DOHH2 (cell line): ENCODE data around the gene AVPR2.

Experiments used
- CTCF ChIP-seq: fragments of 200-600 bp; sonication (generic); IDR thresholded peaks from one replicate; pipeline ENCODE4 v1.5.1; 2014; ENCODE audit warnings: antibody characterized with exemption, mild to moderate bottlenecking, low read depth, low read length; ENCODE audit not compliant: poor library complexity, severe bottlenecking
- EZH2phosphoT487 ChIP-seq: fragments of 200-600 bp; sonication (generic); IDR thresholded peaks from 2 replicates; pipeline ENCODE4 v1.6.1; 2017; ENCODE audit warnings: borderline replicate concordance, mild to moderate bottlenecking, antibody characterized with exemption, low read length, moderate library complexity, mixed read lengths

- TF ChIP-seq CTCF (no peak), EZH2phosphoT487 (no peak)
Measured at GRCh38 chrX:153883163-153883843, 21.2 kb upstream of the AVPR2 start.
